22Rv1 (cell line): Measurements from ENCODE around the gene WWTR1.

Experiments
- CTCF ChIP-seq: fragments of 450-650 bp; IDR thresholded peaks from 2 replicates; pipeline ENCODE4 v1.5.1; 2017; ENCODE audit warnings: mild to moderate bottlenecking
- ZFX ChIP-seq: fragments of 450-650 bp; IDR thresholded peaks from 2 replicates; pipeline ENCODE4 v1.6.1; 2017; ENCODE audit warnings: antibody characterized with exemption, borderline replicate concordance

- TF ChIP-seq ZFX, result no peak
- TF ChIP-seq CTCF, result no peak
Observed at GRCh38 chr3:149538371-149538770, 119.5 kb downstream of the WWTR1 start.
